NCI-H1436 (cell line): ENCODE results near the gene SRRM4.
"Not testable (repeated sequence)": the region's sequence is repeated elsewhere in the genome, so short reads cannot be mapped to it uniquely, and the experiment has no call there.

Experiments used
- DNase-seq: peaks from one replicate; lab custom pipeline; 2025; lab: John Stamatoyannopoulos, UW

The SRRM4 gene, protein sequence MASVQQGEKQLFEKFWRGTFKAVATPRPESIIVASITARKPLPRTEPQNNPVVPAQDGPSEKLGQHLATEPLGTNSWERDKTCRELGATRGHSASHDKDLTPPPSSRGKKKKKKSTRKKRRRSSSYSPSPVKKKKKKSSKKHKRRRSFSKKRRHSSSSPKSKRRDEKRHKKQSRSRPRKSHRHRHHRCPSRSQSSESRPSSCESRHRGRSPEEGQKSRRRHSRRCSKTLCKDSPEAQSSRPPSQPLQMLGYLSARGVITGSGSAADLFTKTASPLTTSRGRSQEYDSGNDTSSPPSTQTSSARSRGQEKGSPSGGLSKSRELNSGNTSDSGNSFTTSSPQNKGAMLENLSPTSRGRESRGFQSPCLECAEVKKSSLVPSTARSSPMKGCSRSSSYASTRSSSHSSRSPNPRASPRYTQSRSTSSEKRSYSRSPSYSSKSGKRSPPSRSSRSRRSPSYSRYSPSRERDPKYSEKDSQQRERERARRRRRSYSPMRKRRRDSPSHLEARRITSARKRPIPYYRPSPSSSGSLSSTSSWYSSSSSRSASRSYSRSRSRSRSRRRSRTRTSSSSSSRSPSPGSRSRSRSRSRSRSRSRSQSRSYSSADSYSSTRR

DNA sequence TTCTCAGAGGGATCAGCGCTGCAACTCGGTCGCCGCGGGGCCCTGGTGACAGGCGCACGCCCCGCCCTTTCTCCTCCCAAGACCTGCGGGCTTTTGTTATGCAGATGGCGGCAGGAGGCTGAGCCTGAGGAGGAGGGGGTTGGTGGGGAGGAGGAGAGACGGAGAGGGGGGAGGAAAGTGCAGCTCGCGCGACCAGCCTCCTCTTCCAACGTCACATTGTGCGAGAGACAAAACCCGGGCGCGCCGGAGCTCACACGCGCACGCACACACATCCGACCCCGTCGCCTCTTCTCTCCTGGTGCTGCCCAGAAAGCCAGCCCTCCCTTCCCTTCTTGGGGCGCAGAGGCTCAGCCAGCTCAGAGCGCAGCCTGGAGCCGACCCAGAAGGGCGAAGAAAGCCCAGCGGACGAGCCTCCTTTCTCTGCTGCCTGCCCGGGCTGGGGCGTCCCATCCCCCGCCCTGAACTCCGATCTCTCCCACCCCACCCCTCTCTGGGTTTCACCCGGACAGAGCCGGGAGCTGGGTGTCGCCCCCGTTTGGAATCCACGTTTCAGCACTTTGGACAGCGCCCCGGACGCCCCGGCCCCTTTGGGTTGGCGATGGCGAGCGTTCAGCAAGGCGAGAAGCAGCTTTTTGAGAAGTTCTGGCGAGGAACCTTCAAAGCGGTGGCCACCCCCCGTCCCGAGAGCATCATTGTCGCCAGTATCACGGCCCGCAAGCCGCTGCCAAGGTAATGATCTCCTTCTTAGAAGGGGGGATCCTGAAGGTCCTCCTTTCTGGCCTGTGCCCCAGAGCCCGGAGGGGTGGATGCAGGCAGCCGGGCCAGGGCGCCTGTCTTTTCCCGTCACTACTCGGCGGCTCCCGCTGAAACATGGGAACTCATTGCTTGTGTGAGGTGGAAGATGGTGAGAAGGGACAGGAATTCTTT, at the start of gene SRRM4:
TSS of gene SRRM4 (plus strand) at position 257 of the 927 bp plus-strand sequence. CDS start at position 599, 342 bp downstream.
- DNase-seq: peak; percentile 95

DNA sequence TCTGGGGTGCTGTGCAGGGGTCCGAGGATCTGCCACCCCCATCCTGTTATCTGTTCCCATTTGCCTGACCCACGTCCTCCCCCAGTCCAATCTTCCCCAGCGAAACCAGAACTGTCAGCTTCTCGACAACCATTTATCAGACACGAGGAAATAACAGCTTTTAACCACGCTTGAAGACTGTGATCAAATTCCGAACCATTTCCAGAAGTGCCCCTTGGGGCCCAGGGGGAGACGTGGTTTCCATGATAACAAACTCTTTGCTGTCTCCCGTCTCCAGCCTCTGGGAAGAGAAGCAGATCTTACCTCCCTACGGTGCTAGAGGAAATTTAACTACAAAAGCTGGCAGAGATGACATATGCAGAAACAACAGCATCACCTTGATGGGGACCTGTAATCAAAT, 35.1 kb upstream of the SRRM4 start:
- DNase-seq: no peak

DNA sequence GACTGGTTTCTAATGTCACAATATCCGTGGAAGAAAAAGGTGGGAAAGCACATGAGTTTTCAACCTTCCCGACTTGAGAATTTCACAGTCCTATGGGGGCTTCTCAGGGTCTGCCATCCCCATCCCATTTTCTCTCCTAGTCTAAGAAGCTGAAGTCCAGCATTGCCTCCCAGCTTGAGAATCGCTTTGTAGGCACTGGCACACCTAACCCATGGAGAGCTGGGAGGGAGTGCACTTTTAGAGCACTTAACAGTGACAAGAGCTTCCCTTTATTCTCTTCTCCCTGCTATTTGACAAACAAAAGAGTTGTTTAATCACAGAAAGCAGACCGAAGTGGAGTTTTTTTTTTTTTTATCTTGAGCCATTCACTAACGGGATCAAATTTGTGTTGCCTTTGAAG, 22.8 kb upstream of the SRRM4 start:
- no peak for DNase-seq

DNA sequence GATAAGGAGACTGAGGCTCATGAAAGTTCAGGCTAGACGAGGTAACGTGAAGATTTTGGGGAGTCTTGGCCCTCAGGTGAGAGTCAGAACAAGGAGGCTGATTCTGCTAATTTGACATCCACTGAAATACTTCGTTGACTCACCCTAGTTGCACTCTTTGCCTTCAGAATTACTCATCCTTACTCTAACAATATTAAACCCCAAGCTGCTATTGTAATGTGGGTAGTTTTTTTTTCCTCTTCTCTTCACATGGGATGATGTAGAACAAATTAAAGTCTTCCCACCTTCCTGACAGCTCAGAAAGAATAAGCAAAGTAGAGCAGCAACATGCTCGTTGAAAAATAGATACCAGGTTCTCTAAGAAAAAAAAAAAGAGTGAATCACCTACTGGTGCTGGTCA, 22.0 kb upstream of the SRRM4 start:
- no peak for DNase-seq

DNA sequence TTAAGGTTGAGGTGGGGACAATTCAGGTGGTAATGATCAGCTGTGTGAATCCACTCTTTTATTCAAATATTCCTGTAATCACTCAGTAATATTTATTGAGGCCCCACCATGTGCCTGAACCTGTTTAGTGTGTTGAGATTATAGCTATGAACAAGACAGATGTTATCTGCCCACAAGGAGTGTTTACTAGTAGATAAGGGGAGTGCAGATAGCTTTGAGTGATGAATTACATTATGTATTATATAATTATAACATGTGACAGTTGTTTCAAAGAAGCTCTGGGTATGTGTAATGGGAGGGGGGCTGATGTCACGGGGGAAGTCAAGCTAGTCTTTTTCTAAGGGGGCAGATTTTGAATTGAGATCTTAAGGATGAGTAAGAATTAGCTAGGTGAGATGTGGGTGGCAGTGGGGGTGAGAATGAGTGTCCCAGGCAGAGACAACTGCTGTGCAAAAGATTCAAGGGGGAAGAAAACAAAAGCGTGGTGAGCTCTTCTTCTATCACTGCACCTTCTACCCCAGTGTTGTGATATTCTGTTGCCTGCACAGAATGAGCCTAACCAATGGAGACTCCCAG, 21.3 kb upstream of the SRRM4 start:
- no peak for DNase-seq

DNA sequence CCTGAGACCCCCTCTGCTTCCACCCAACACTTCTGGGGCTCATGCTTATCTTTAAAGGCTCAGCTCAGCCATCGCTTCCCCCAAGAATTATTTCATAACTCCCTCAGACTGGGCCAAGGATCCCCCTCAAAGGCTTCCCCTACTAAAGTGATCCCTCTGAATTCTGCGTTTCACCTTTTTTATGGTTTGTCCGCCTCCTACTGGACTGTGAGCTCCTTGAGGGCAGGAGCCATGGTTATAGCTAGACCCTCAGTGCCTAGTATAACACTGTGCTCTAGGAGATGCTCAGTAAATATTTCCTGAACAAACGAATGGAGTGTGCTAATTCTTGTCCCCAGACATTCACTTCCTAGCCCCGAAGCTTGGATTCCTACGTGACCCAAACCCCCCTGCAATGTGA, 20.5 kb upstream of the SRRM4 start:
- no peak for DNase-seq

DNA sequence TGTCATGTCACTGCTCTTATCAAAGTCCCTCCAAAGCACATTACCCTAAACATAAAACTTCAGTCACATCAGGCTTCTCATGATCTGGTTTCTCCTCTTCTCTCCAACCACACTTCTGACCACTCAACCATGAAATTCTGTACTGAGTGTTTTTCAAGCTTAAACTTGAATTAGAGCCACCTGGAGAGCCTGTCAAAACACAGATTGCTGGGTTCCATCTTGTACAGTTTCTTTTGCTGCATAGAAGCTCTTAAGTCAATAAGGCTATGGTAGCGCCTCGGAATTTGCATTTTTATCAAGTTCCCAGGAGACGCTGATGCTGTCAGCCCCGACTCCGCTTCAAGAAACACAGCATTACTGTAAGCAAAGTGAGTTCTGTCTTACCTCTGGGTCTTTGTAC, 16.4 kb upstream of the SRRM4 start:
- no peak for DNase-seq

DNA sequence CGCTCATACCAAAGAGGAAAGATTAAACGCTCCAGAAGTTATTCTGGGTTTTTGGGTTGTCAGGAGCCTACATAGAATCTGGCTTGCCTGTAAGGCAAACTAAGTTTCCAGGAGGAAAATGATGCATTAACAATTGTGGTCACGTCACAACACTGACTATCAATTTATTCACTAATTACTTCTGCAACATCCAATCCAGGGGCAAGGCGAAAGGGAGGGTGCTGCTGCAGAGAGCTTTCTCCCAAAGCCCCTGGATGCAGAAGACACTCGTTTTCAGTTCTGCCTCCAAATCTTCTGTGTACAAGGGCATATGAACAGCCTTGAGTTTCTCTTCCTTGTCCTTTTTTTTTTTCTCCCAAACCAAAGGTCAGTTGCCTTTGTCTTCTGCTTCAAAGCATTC, 10.5 kb upstream of the SRRM4 start:
- no peak for DNase-seq

DNA sequence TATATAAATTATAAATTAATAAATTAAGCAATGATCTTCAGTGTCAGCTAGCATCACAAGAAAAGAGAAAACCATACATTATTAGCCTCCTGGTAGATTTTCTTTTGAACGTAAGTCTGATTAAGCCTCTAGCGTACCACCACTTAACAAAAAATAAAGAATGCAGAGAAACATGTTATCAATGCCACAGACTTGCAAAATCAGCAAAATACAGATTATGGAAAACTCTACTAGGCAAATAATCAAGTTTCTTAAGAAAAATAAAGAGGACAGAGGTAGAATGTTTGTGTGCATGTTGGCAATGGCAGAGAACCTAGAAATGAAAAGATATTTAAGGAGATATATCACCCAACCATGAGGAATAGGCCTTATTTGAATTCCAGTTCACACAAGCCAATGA, 8.4 kb upstream of the SRRM4 start:
- no peak for DNase-seq

DNA sequence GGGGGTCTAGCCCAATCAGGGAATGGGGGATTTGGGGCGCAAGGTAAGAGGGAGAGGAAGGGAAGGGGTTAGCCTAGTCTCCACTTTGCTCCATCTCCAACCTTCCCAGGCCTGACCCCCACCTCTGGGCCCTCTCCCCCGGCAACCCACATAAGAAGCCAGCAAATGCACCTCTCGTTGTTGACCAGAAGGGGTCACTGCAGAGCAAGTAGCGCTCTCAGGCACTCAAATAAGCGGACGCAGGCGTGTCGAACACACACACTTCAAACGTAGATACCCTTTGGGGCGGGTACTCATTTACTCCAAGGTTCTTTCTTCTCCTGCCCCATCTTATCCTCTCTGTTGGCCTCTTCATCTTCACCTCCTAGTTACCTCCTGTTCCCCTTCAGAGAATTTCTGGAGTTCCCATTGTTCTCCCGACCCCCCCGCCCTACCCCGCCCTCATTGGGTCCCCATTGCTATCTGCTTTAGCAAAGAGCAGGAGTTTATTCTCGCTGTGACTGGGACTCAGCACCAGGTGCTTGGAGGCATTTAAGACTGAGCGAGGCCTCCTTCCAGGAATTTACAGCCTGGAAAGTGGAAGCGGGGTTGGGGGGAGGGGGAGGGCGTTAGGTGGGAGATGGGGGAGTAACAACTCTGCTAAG, 1.5 kb upstream of the SRRM4 start:
- DNase-seq: peak; percentile 73

DNA sequence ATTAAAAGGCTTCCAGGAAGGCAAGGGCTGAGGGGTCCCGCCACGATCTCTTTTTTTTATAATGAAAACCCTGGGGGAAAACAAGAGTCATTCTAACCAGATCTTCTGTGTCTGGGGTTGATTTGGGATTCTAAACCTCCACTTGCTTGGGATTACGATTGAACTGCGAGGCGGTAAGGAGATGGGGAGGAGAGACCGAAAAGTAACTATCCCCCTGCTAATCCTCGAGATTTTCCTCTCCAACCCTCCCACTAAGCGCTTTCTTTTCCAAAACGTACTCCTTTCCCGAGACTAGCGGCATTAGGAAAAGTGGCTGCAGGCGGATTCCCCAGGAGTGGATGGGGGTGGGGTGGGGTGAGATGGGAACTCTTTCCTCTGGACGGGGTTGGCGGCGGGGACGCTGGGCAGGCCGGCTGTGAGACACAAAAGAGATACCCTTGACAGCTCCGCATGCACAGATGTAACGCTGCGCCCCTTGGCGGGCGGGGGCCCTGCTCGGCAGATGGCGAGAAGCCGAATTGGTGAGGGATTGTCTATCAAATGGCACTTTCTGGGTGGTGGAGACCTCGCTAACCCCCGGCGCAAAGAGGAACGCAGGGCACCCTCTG, 830 bp upstream of the SRRM4 start:
- no peak for DNase-seq

DNA sequence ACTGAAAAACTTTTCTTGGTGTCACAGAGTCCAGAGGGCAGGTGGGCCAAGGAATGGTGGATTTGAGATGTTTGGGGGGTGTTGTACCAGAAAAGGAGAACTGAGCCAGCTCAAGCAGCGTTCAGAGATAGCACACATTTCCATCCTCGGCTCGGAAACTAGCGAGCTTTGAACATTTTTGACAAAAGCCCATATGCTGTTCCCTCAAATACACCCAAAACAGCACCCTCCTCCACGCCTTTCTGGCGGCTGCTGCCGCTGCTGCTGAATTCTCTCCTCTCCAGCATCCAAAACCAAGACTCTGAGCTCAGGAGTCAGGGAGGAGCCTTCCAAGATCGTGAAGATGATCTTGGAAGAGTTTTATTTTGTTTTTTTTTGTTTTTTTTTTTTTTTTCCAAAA, 961 bp downstream of the SRRM4 start:
- DNase-seq: no peak

DNA sequence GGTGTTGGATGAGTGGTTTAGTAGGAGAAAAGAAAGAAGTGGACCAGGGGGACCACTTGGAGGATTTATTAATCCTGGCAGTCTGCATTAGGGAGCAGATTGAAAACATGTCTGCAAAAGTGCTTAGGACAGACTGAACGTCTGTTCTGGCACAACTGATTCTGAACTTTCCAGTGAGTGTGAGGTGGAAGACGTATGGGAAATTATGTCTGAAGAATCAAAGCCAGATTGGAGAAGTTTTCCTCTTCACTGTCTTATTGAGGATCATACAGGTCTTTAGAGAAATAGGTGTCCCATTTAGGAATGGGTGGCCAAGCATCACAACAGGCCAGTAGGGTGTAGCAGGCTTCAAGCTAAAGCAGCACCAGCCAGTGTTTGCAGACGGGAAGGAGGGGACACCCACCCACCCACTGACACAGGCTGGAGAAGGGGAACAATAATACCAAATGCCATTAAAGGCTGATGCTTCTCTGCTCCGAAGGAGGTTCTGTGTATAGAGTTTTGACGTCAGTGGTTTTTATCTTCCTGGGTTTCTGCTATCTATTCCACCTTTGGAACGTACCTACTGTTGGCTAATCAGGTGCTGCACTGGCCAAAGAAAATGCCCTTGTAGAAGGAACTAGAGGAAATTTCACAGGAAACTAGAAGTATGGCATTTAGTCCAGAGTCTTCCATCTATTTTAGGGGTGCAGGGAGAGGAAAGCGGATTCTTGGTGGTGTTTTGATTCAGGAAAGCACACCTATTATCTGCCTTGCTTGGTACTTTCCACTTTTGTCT, 1.8 kb downstream of the SRRM4 start:
- no peak for DNase-seq

DNA sequence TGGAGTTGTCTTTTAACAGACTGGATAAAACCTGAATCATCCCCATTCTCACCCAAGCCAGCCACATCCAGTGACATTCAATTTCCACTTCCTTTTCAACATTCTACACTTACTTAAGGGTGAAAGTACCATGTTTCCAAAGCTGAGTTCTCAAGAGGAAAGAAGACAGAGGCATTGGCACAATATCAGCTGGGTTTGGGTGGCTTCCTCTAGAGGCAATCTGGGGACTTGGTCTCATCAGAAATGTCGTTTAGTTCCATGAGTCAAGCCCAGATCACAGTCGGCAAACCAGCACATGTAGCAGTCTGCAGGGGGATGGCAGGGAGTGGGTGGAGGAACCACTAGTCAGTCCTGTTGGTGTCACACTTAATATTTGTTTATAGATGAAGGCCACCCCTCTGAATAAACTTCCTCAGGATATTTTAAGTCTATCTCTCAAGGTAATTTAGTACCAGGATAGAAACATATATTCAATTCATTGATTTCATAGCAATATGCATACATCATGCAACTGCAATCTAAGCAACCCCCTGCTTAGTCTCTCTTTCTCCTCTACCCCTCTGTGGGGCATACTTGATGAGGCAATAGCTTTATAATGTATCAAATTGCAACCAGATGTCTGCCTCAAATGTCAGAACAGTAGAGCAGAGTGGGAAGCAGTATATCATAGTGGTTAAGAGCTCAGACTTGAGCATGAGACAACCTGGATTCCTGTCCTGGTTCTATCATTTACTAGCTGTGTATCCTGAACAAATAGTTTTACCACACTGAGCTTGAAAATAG, 3.0 kb downstream of the SRRM4 start:
- no peak for DNase-seq

DNA sequence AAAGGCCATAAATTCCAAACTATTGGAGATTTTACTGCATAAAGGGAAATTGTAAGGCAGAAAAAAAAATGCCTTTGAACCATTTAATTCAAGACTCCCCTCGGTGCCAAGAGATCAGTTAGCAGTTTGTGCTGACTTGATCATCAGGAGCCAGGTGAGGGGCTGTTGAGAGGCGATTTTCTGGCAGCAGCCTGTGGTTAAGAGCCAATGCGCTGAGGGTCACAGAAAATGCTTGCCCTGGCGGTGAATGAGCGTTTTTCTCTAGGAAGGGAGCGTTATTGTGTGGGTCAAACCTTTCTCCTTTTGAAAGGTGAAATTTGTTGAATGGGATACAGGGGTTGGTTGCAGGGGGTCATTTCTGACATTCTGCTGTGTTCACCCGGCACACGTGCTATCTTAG, 4.7 kb downstream of the SRRM4 start:
- no peak for DNase-seq

DNA sequence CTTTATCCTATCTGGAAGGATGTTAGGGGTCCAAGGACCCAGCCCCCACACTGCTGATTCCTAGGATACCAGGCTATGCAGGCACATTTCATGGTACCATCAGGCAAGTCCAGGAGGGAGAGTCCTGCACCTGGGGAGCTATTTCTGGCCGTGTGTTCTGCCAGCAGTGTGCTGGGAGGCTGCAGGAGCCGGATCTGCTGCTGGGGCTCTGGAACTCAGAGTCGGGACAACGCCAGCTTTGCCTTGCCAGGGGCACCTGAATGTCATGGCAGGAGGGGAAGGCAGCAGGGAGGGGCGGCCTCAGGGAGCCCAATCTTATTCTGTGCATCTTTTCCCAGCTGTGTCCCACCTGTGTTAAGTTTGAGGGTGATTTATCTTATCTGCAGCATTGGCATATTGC, 17.8 kb downstream of the SRRM4 start:
- no peak for DNase-seq

DNA sequence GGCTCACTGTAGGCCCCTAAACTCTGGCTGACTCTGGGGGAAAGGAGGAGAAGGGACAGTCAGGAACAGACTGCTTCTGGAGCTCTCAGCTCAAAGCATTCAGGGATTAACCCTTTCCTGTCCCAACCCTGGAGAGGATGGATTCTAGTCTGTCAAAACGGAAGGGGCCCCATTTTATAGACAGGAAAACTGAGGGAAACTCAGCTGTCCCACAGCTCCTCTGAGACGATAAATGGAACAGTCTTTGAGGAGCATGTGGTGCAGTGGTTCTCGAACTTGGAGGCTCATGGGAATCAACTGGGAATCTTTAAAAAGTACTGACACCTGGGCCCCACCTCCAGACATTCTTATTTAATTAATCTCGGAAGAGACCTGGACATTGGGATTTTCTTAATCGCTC, 23.7 kb downstream of the SRRM4 start:
- no peak for DNase-seq

DNA sequence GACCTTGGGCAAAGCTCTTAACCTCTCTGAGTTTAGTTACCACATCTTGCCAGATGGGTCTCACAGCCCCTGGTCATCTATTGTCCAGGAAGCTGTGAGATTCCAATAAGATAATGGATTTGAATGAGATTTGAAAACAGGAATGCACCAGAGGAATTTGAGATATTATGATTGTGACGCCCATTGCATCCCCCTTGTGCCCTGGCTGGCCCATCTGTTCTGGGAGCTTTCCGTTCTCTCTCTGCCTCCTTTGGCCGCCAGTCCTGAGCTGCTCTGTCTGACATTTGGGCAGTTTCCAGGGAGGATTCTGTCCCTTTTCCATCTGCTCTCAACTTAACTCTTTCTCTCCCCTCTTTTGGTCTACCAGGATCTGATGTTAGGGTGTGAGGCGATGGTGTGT, 24.6 kb downstream of the SRRM4 start:
- no peak for DNase-seq

DNA sequence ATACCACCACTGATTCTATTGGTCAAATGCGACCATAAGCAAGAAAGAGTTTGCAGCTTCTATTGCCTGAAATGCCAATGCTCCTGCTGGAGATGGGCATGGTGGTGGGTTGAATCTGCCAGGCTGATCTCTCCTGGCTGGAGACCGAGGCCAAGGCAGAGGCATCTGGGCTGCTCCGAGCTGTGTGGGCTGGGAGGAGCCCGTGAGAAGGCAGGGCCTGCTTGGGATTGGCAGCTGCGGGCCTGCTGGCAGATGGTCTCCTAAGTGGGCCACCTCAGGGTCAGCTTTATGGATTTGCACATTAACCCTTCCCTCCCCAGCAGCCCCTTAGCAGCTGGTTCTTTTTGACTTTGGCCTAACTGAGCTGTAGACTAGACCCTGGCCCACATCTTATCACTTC, 25.4 kb downstream of the SRRM4 start:
- no peak for DNase-seq

DNA sequence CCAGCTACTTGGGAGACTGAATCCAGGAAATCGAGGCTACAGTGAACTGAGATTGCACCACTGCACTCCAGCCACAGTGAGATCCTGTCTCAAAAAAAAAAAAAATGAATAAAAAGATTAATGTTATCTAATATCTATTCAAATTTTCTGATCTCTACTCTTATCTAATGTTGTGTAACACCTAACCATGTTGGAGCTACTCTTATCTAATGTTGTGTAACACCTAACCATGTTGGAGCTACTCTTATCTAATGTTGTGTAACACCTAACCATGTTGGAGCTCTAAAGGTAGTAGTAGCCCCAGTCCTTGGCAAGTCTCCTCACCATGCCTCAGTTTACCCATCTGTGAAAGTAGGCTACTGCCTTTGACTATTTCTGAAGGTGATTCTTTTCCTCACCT, 26.9 kb downstream of the SRRM4 start:
- not testable (repeated sequence) for DNase-seq
